ENCODE data around the gene CHN1.

- TF ChIP-seq POLR2AphosphoS5 (IDR thresholded peaks at IDR 0.05; ENCODE audit: low read depth, low read length): no peak
- no peak for TF ChIP-seq POLR2A (IDR thresholded peaks at IDR 0.05; ENCODE audit: low read depth, low read length)
Observed at GRCh38 chr2:174971868-174972781, 33.1 kb downstream of the CHN1 start.

Measured in GM12891 (cell line).